C4-2B (cell line): ENCODE results near the gene TRERF1.
A peak's percentile ranks its signal among the peaks of the same experiment; 100 is the strongest.

ENCODE experiments used
- H3K27ac ChIP-seq: fragments of 450-650 bp; 2 replicates; pipeline ENCODE4 v1.5.1; 2017
- ZFX ChIP-seq: fragments of 450-650 bp; IDR thresholded peaks from 2 replicates; pipeline ENCODE4 v1.6.1; 2017
- TF ChIP-seq, protein P1 (sequence below): fragments of 450-650 bp; conservative IDR thresholded peaks from 2 replicates; pipeline ENCODE4 v1.5.1; 2017; ENCODE audit warnings: mild to moderate bottlenecking

The TRERF1 gene

DNA sequence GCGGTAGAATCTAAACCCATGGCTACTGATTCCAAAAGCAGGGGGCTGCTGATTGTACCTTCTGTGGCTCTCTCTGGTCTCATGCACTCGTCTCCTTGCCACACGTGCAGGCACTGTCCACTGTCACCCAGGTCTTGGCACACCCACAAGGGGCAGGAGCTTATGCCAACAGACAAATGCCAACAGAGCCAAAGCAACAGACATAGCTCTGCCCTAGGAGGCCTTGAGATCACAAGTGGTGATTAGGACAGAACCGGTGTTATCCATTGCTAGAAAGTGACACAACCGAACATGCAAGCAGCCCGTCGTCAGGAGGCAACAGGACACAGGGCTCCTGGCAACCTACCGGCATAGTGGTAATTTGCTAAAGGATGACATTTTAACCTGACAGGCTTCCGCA is 197.2 kb downstream of the TRERF1 start:
- no peak for TF ChIP-seq ZFX
- TF ChIP-seq, protein P1, sequence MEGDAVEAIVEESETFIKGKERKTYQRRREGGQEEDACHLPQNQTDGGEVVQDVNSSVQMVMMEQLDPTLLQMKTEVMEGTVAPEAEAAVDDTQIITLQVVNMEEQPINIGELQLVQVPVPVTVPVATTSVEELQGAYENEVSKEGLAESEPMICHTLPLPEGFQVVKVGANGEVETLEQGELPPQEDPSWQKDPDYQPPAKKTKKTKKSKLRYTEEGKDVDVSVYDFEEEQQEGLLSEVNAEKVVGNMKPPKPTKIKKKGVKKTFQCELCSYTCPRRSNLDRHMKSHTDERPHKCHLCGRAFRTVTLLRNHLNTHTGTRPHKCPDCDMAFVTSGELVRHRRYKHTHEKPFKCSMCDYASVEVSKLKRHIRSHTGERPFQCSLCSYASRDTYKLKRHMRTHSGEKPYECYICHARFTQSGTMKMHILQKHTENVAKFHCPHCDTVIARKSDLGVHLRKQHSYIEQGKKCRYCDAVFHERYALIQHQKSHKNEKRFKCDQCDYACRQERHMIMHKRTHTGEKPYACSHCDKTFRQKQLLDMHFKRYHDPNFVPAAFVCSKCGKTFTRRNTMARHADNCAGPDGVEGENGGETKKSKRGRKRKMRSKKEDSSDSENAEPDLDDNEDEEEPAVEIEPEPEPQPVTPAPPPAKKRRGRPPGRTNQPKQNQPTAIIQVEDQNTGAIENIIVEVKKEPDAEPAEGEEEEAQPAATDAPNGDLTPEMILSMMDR = no peak
- H3K27ac ChIP-seq = no peak overlapping the region

DNA sequence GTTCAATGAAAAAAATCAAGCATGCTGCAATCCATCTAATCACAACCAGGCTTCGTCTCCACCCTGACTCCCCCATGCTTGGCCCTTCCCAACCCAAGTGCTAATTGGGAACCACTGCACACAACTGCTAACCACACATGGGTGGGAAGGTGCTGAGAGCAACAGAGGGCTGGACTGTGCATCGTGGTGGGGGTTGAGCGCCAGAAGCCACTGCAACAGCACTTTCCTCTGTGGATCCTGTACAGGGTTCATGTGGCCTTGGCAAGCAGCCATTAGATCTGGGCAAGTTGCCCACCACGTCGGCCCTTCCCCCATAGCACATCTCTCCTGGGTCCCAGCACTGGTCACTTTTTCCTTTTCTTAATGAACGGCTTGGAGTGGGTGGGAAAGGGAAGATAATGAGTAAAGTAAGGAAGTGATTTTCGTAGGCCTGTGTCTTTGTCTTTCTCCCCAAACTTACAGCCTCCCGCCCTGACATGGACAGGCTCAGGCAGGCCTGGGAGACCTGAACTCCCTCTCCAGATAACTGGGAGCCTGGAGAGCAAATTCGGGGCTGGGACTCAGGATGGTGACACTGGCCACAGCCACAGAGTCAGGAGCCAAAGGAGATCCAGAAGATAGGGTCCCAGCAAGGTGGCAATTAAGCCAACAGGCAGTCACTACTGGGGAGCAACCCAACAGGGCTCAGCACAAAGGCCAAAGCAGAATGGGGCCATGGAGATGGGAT is 199.7 kb downstream of the TRERF1 start:
- H3K27ac ChIP-seq = peak overlapping the region; percentile 14; the same call in 1 of the 2 replicates
- TF ChIP-seq, protein P1 = no peak
- TF ChIP-seq ZFX = no peak

DNA sequence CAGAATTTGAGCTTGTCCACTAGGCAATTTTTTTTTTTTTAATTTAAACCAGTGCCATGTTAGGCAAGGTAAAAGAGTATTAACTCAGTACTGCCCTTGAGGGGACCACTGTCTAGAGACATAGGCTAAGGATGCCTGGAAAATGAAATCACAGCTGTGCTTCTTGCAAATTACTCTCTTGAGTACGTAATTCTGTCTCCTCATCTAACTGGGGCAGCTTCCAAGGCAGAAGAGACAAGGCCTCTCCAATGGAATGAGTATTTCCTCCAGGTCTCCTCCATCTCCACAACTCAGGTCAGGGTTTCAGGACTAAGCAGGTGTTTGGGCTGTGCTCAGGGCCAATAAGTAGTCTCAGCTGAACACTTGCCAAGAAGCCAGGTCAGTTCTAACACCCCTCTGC is 200.2 kb downstream of the TRERF1 start:
- peak overlapping the region; percentile 14; the same call in 1 of the 2 replicates for H3K27ac ChIP-seq
- TF ChIP-seq, protein P1 = no peak
- no peak for TF ChIP-seq ZFX

DNA sequence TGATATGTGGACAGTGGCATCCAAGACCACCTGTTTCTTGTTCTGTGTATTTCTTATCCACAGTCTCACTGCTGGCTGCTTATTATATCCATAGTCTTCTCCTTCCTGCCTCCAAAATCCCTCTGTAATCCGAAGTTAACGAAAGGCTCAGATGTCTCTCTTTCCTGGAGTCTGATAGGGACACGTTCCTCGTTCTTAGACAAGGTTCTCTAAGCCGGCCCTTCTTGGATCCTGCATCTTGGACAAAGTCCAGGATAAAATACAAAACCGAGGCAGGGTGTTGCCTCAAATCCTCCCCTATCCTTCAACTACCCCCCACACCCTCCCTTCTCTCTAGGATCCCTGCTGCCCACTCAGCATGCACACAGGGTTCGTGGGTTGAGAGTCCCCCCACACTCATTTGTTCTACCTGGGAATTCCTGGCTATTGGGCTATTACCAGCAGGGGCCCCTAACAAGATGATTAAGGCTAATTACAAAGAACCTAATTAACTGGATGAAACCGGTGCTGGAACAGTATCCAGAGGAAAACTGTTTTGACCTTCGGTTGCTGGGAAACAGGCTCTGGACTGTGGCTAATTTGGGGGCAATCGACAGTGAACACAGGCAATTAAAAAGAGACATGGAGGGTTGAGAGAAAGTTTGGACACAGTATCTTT is 201.3 kb downstream of the TRERF1 start:
- TF ChIP-seq ZFX = no peak
- TF ChIP-seq, protein P1 = no peak
- no peak overlapping the region for H3K27ac ChIP-seq

DNA sequence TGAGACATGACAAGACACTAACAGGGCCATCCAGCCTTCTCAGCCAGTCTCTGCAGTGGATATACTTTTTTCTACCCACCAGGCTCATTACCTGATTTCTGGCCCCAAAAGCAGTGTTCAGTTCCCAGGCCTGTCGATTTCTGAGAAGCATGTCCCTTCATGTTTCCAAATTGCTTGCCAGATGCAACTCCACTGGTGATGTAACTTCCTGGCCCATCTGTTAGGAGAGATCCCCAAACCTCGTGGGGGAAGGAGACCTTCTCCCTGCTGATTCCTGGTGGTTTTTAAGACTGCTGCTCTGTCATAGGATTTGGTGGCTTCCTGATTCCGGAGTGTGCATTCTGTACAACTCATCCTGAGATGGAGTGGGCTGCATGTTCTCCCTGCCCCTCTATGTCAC is 202.4 kb downstream of the TRERF1 start:
- no peak overlapping the region for H3K27ac ChIP-seq
- TF ChIP-seq, protein P1 = no peak
- TF ChIP-seq ZFX = no peak

DNA sequence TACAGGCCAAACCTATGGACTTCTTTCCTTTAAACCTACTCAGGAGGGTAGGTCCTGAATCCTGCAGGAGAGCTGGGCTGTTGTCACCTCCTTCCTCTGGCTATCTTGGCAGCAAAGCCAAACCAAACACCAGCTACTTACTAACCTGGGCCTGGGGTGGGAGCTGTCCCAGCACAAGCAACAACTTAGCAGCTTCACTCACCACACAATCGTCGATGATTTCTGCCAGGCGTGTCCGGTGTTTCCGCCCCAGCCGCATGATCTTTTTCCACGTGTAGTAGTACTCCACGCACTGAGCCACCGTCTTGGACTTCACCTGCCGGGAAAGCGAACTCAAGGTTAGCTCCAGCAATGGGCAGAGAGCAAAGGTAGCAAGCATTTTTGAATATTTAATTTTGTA is 208.7 kb downstream of the TRERF1 start:
- TF ChIP-seq ZFX = no peak
- TF ChIP-seq, protein P1 = no peak
- no peak overlapping the region for H3K27ac ChIP-seq

DNA sequence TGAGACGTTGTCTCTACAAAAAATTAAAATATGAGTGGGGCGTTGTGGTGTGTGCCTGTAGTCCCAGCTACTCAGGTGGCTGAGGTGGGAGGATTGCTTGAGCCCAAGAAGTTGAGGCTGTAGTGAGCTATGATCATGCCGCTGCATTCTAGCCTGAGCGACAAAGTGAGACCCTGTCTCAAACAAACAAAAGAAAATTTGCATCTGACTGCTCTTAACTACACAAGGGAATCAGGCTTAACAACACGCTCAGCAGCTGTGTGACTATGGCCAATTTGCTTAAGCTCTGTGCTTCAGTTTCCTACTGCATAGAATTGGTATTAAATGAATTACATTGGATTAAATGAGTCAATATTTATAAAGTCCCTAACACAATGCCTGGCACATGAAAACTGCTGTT is 209.8 kb downstream of the TRERF1 start:
- TF ChIP-seq ZFX = no peak
- TF ChIP-seq, protein P1 = no peak
- H3K27ac ChIP-seq = no peak overlapping the region
